ENCODE results near the gene OLR1.
"Not testable (repeated sequence)": the region's sequence is repeated elsewhere in the genome, so short reads cannot be mapped to it uniquely, and the experiment has no call there.

Gene OLR1

GRCh38 chr12:10190558-10191388 lies 18.8 kb upstream of the OLR1 start:
- H3K27me3 ChIP-seq (ENCODE audit: control insufficient read depth in 1 of 2, insufficient read depth in 2 of 2, low read length in 2 of 2) = no peaks in the 10 kb centered on the region
- H3K36me3 ChIP-seq (ENCODE audit: control insufficient read depth in 2 of 2, insufficient read depth in 2 of 2, low read length in 2 of 2) = no peaks in the 10 kb centered on the region
- no peaks in the 10 kb centered on the region for H3K4me1 ChIP-seq (ENCODE audit: control insufficient read depth, insufficient read depth, low read length)
- H3K9me3 ChIP-seq (ENCODE audit: control insufficient read depth in 2 of 2, low read length in 2 of 2) = no peaks in the 10 kb centered on the region
- no peak overlapping the region for H3K4me3 ChIP-seq (ENCODE audit: low read length in 2 of 2)
- no peak overlapping the region for H3K9ac ChIP-seq (ENCODE audit: low read length in 2 of 2)
- H3K27ac ChIP-seq (ENCODE audit: low read length) = no peak overlapping the region

- Histone ChIP-seq H3K4me1 (ENCODE audit: control insufficient read depth, insufficient read depth, low read length) (no peaks in the 10 kb centered on the region), H3K9me3 (ENCODE audit: control insufficient read depth in 2 of 2, low read length in 2 of 2) (no peaks in the 10 kb centered on the region), H3K4me3 (ENCODE audit: low read length in 2 of 2) (no peak overlapping the region), H3K36me3 (ENCODE audit: control insufficient read depth in 2 of 2, insufficient read depth in 2 of 2, low read length in 2 of 2) (no peaks in the 10 kb centered on the region), H3K27ac (ENCODE audit: low read length) (no peak overlapping the region), H3K9ac (ENCODE audit: low read length in 2 of 2) (no peak overlapping the region), H3K27me3 (ENCODE audit: control insufficient read depth in 1 of 2, insufficient read depth in 2 of 2, low read length in 2 of 2) (no peaks in the 10 kb centered on the region)
These were observed 17.7 kb upstream of the OLR1 start for GRCh38 chr12:10189653-10190052.

GRCh38 chr12:10186958-10187357 lies 15.0 kb upstream of the OLR1 start:
- H3K36me3 ChIP-seq (ENCODE audit: control insufficient read depth in 2 of 2, insufficient read depth in 2 of 2, low read length in 2 of 2); H3K4me3 ChIP-seq (ENCODE audit: low read length in 2 of 2); H3K27me3 ChIP-seq (ENCODE audit: control insufficient read depth in 1 of 2, insufficient read depth in 2 of 2, low read length in 2 of 2); H3K4me1 ChIP-seq (ENCODE audit: control insufficient read depth, insufficient read depth, low read length); H3K9me3 ChIP-seq (ENCODE audit: control insufficient read depth in 2 of 2, low read length in 2 of 2); H3K9ac ChIP-seq (ENCODE audit: low read length in 2 of 2); H3K27ac ChIP-seq (ENCODE audit: low read length): not testable (repeated sequence)

GRCh38 chr12:10186299-10186698 lies 14.4 kb upstream of the OLR1 start:
- Histone ChIP-seq H3K4me1 (ENCODE audit: control insufficient read depth, insufficient read depth, low read length) (peaks cover 3% of the 10 kb centered on the region), H3K9ac (ENCODE audit: low read length in 2 of 2) (no peak overlapping the region), H3K27ac (ENCODE audit: low read length) (no peak overlapping the region), H3K27me3 (ENCODE audit: control insufficient read depth in 1 of 2, insufficient read depth in 2 of 2, low read length in 2 of 2) (no peaks in the 10 kb centered on the region), H3K4me3 (ENCODE audit: low read length in 2 of 2) (no peak overlapping the region), H3K36me3 (ENCODE audit: control insufficient read depth in 2 of 2, insufficient read depth in 2 of 2, low read length in 2 of 2) (no peaks in the 10 kb centered on the region), H3K9me3 (ENCODE audit: control insufficient read depth in 2 of 2, low read length in 2 of 2) (no peaks in the 10 kb centered on the region)

GRCh38 chr12:10184261-10184843 lies 12.4 kb upstream of the OLR1 start:
- peaks cover 3% of the 10 kb centered on the region for H3K4me1 ChIP-seq (ENCODE audit: control insufficient read depth, insufficient read depth, low read length)
- H3K9ac ChIP-seq (ENCODE audit: low read length in 2 of 2) = no peak overlapping the region
- H3K27me3 ChIP-seq (ENCODE audit: control insufficient read depth in 1 of 2, insufficient read depth in 2 of 2, low read length in 2 of 2) = no peaks in the 10 kb centered on the region
- no peak overlapping the region for H3K4me3 ChIP-seq (ENCODE audit: low read length in 2 of 2)
- H3K27ac ChIP-seq (ENCODE audit: low read length) = no peak overlapping the region
- H3K9me3 ChIP-seq (ENCODE audit: control insufficient read depth in 2 of 2, low read length in 2 of 2) = no peaks in the 10 kb centered on the region
- H3K36me3 ChIP-seq (ENCODE audit: control insufficient read depth in 2 of 2, insufficient read depth in 2 of 2, low read length in 2 of 2) = no peaks in the 10 kb centered on the region

GRCh38 chr12:10182354-10183049 lies 10.6 kb upstream of the OLR1 start:
- H3K4me1 ChIP-seq (ENCODE audit: control insufficient read depth, insufficient read depth, low read length) = peaks cover 3% of the 10 kb centered on the region
- no peaks in the 10 kb centered on the region for H3K9me3 ChIP-seq (ENCODE audit: control insufficient read depth in 2 of 2, low read length in 2 of 2)
- no peak overlapping the region for H3K9ac ChIP-seq (ENCODE audit: low read length in 2 of 2)
- H3K4me3 ChIP-seq (ENCODE audit: low read length in 2 of 2) = no peak overlapping the region
- no peaks in the 10 kb centered on the region for H3K27me3 ChIP-seq (ENCODE audit: control insufficient read depth in 1 of 2, insufficient read depth in 2 of 2, low read length in 2 of 2)
- H3K36me3 ChIP-seq (ENCODE audit: control insufficient read depth in 2 of 2, insufficient read depth in 2 of 2, low read length in 2 of 2) = no peaks in the 10 kb centered on the region
- no peak overlapping the region for H3K27ac ChIP-seq (ENCODE audit: low read length)

GRCh38 chr12:10179776-10180181 lies 7.8 kb upstream of the OLR1 start:
- no peaks in the 10 kb centered on the region for H3K9me3 ChIP-seq (ENCODE audit: control insufficient read depth in 2 of 2, low read length in 2 of 2)
- H3K27me3 ChIP-seq (ENCODE audit: control insufficient read depth in 1 of 2, insufficient read depth in 2 of 2, low read length in 2 of 2) = no peaks in the 10 kb centered on the region
- no peak overlapping the region for H3K27ac ChIP-seq (ENCODE audit: low read length)
- H3K4me3 ChIP-seq (ENCODE audit: low read length in 2 of 2) = no peak overlapping the region
- H3K9ac ChIP-seq (ENCODE audit: low read length in 2 of 2) = no peak overlapping the region
- H3K36me3 ChIP-seq (ENCODE audit: control insufficient read depth in 2 of 2, insufficient read depth in 2 of 2, low read length in 2 of 2) = no peaks in the 10 kb centered on the region
- peaks cover 3% of the 10 kb centered on the region for H3K4me1 ChIP-seq (ENCODE audit: control insufficient read depth, insufficient read depth, low read length)

GRCh38 chr12:10178821-10179220 lies 6.9 kb upstream of the OLR1 start, which contains the start of gene TMEM52B:
TMEM52B (plus strand) TSS chr12:10179032; CDS start chr12:10179575, 543 bp downstream.
- Histone ChIP-seq H3K27ac (ENCODE audit: low read length) (no peak within 1 kb of the TSS), H3K27me3 (ENCODE audit: control insufficient read depth in 1 of 2, insufficient read depth in 2 of 2, low read length in 2 of 2) (no peaks in the 10 kb centered on the region), H3K4me3 (ENCODE audit: low read length in 2 of 2) (no peak within 1 kb of the TSS), H3K36me3 (ENCODE audit: control insufficient read depth in 2 of 2, insufficient read depth in 2 of 2, low read length in 2 of 2) (no peaks in the 10 kb centered on the region), H3K4me1 (ENCODE audit: control insufficient read depth, insufficient read depth, low read length) (no peaks in the 10 kb centered on the region), H3K9ac (ENCODE audit: low read length in 2 of 2) (no peak within 1 kb of the TSS), H3K9me3 (ENCODE audit: control insufficient read depth in 2 of 2, low read length in 2 of 2) (no peaks in the 10 kb centered on the region)

- H3K4me1 ChIP-seq (ENCODE audit: control insufficient read depth, insufficient read depth, low read length) = no peaks in the 10 kb centered on the region
- no peaks in the 10 kb centered on the region for H3K36me3 ChIP-seq (ENCODE audit: control insufficient read depth in 2 of 2, insufficient read depth in 2 of 2, low read length in 2 of 2)
- no peak overlapping the region for H3K4me3 ChIP-seq (ENCODE audit: low read length in 2 of 2)
- H3K9me3 ChIP-seq (ENCODE audit: control insufficient read depth in 2 of 2, low read length in 2 of 2) = no peaks in the 10 kb centered on the region
- H3K27me3 ChIP-seq (ENCODE audit: control insufficient read depth in 1 of 2, insufficient read depth in 2 of 2, low read length in 2 of 2) = no peaks in the 10 kb centered on the region
- no peak overlapping the region for H3K27ac ChIP-seq (ENCODE audit: low read length)
- no peak overlapping the region for H3K9ac ChIP-seq (ENCODE audit: low read length in 2 of 2)
These were observed 4.1 kb upstream of the OLR1 start for GRCh38 chr12:10175846-10176636.

GRCh38 chr12:10174986-10175614 lies 3.2 kb upstream of the OLR1 start:
- Histone ChIP-seq H3K27me3 (ENCODE audit: control insufficient read depth in 1 of 2, insufficient read depth in 2 of 2, low read length in 2 of 2) (no peaks in the 10 kb centered on the region), H3K4me3 (ENCODE audit: low read length in 2 of 2) (no peak overlapping the region), H3K9me3 (ENCODE audit: control insufficient read depth in 2 of 2, low read length in 2 of 2) (no peaks in the 10 kb centered on the region)

More at GRCh38 chr12:10174986-10175614, 3.2 kb upstream of the OLR1 start:
- Histone ChIP-seq H3K27ac (ENCODE audit: low read length) (no peak overlapping the region), H3K9ac (ENCODE audit: low read length in 2 of 2) (no peak overlapping the region), H3K36me3 (ENCODE audit: control insufficient read depth in 2 of 2, insufficient read depth in 2 of 2, low read length in 2 of 2) (no peaks in the 10 kb centered on the region), H3K4me1 (ENCODE audit: control insufficient read depth, insufficient read depth, low read length) (no peaks in the 10 kb centered on the region)
